Measurements from ENCODE around the gene ANKRA2.
"Not testable (repeated sequence)": the region's sequence is repeated elsewhere in the genome, so short reads cannot be mapped to it uniquely, and the experiment has no call there.

Gene ANKRA2

DNA sequence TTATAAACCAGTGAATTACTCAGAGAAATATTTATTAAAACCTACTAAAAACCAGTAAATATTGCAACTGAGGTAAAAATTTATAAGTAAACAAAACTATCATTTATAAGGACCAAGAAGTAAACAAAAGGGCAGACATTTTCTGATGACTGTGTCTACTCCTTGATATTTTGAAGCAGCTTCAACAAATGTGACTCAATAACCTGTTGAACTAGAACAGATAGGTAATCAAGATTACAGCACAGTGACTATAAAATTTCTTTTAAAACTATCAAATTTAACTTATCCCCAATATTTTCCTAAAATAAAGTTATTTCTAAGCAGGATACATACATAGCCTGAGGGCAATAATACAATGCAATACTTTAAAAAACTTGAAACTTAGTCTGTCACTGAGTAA, 12.8 kb downstream of the ANKRA2 start:
- FAIRE-seq (no peak), DNase-seq (ENCODE audit: insufficient read length, low spot score) (no peak)

DNA sequence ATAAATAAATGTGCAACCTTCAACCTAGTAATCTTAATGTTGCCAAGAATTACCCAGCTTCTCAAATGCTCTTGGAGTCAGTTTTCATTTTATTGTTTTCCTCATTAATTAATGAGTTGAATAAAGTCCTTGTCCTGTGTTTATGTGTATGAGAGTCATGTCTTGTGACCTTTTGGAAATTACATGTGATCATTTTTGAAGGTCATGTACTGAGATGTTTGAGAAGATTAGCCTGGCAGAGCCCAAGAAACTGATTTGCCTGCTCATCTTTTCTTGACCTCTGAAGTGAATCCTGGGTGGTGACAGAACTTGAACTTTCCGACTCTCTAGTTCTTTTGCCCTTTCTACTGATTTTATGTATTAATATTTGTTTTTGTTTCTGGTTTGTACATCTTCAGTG, 15.4 kb downstream of the ANKRA2 start:
- no peak for FAIRE-seq
- no peak for DNase-seq (ENCODE audit: insufficient read length, low spot score)

GRCh38 chr5:73545403-73545779, 20.0 kb downstream of the ANKRA2 start:
- FAIRE-seq (no peak), DNase-seq (ENCODE audit: insufficient read length, low spot score) (no peak)

GRCh38 chr5:73544429-73545402, 20.7 kb downstream of the ANKRA2 start:
- FAIRE-seq (no peak), DNase-seq (ENCODE audit: insufficient read length, low spot score) (no peak)

GRCh38 chr5:73542020-73542419, 23.4 kb downstream of the ANKRA2 start:
- no peak for FAIRE-seq
- DNase-seq (ENCODE audit: insufficient read length, low spot score) = no peak

DNA sequence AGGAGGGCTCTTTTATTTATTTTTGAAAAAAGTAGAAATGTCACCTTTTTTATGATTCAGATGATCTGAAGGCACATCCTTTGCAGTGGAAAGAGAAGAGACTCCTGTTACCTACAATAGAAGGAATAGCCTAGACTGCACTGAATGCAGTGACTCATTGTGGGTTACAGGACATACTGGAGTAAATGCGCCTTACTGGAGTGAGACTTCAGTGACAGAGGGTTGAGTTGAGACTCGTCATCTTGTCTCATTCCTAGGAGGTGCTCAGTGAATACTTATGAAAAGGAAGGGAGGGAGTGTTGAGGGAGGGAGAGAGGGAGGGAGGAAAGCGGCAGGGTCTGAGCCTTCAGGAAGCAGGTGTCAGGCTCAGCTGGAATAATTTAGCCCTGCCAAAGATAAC, 25.2 kb downstream of the ANKRA2 start:
- FAIRE-seq (no peak), DNase-seq (ENCODE audit: insufficient read length, low spot score) (peak; percentile 41)

DNA sequence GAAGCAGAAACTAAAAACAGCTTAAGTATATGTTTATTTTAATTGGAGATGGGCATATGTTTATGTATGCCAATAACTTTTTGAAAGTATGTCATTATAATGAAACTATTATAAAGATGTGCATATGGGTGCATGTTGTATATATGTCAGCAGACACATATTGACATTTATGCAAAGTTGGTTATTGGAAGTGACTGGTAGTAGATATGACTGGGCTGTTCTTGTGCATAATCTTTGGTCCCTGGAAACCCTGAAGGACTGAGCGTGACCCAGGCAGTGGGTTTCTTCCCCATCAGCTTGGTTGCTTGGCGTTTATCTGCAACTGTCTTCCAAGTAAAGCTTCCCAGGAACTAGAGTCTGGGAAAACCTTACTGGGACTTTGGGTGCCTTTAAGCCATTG, 25.7 kb downstream of the ANKRA2 start:
- DNase-seq (ENCODE audit: insufficient read length, low spot score) = no peak
- no peak for FAIRE-seq

GRCh38 chr5:73534971-73535370, 30.5 kb downstream of the ANKRA2 start:
- DNase-seq (ENCODE audit: insufficient read length, low spot score) (no peak), FAIRE-seq (no peak)

DNA sequence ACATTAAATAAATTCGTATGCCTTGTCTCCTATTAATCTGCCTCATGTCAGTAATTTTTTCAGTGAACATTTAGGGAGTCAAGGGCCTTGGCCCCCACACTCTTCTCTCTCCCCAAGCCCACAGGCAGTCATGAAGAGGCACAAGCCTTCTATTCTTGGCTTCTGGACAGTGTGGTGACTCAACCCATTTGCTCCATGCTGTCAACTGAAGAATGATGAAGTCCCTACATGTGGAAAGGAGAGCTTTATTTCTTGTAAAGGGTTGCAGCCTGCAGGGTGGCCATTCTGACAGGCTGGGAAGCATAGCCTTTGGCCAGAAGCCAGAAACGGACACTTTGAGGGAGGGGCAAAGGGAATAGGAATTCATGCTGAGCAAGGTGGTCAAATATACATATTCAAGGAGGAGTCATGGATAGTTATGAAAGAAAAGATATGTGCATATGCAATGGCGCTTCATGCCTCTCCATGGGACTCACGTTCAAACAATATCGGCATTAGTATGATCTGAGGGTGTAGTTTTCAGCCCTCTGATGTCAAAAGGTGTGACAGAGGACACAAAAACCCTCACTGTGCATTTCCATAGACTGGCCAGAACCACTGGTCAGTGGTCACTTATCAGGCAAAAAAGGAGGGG, 31.3 kb downstream of the ANKRA2 start:
- DNase-seq (ENCODE audit: insufficient read length, low spot score) (no peak), FAIRE-seq (no peak)

DNA sequence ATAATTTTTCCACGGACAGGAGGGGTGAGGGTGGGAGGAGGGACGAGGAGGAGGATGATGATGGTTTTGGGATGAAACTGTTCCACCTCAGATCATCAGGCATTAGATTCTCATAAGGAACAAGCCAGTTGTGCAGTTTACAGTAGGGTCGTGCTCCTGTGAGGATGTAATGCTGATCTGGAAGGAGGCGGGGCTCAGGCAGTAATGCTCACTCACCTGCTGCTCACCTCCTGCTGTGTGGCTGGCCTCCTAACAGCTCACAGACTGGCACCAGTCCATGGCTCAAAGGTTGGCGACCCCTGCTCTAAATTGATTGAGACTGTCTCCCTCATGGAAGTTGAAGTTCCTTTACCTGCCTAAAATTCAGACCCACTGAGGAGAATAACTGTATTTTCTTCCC, 33.2 kb downstream of the ANKRA2 start:
- DNase-seq (ENCODE audit: insufficient read length, low spot score) = no peak
- FAIRE-seq = no peak

- DNase-seq (ENCODE audit: insufficient read length, low spot score) = no peak
- no peak for FAIRE-seq
Observed at GRCh38 chr5:73531356-73531755, 34.1 kb downstream of the ANKRA2 start.

GRCh38 chr5:73529081-73529480, 36.4 kb downstream of the ANKRA2 start:
- no peak for FAIRE-seq

DNA sequence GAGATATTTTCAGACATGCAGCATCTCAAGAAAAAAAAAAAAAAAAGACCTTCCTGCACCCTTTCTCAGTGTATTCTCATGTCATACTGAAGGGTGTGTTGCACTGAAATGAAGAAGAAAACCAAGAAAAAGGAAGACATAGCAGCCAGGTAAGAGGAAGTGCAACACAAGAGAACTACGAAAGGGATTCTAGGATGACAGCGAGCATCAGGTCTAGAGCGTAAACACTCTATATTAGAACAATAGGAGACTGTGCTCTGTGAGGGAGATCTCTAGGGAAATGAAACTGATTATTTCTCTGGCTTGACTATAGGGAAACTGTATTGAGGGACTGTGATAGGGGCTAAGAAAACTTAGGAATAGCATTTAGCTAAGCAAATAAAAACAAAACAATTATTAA, 37.2 kb downstream of the ANKRA2 start:
- DNase-seq (ENCODE audit: insufficient read length, low spot score) (no peak), FAIRE-seq (no peak)

More at GRCh38 chr5:73529081-73529480, 36.4 kb downstream of the ANKRA2 start:
- DNase-seq (ENCODE audit: insufficient read length, low spot score) = no peak

- DNase-seq (ENCODE audit: insufficient read length, low spot score) (no peak), FAIRE-seq (no peak)
Observed at GRCh38 chr5:73525606-73526203, 39.7 kb downstream of the ANKRA2 start.

- no peak for DNase-seq (ENCODE audit: insufficient read length, low spot score)
- FAIRE-seq = no peak
Observed at GRCh38 chr5:73523861-73524260, 41.6 kb downstream of the ANKRA2 start.

GRCh38 chr5:73522989-73523388, 42.5 kb downstream of the ANKRA2 start:
- no peak for FAIRE-seq
- no peak for DNase-seq (ENCODE audit: insufficient read length, low spot score)

DNA sequence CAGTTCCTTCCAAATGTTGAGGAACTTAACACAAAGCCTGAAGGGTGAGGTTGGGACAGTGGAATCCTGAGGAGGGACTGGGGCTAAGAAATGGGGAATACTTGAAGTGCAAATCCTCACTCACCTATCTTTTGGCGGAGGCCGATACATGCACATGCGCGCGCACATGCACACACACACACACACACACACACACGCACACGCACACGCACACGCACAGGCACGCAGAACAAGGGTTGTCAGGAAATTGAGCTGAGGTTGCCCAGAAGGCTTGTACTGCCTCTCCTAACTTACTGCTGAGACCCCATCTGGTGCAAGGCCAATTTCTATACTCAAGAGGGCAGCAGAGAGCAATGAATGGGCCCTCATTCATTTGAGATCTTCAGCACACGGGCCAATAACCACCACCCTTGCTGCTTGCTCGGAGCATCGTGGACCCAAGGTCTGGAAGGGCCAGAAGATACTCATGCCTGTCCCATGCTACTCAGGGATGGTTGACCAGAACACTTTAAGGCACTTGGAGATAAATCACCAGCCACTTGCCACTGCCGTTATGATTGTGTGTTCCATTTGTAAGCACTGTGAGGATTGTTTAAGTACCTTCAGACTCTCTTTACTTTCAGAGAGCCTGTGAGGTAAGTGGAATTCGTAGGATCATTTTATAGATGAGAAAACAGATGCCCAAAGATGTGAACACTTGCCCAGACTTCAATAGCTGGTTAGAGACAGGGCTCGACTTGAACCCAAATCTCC, 45.7 kb downstream of the ANKRA2 start:
- FAIRE-seq (peak; percentile 79), DNase-seq (ENCODE audit: insufficient read length, low spot score) (peak; percentile 87)

DNA sequence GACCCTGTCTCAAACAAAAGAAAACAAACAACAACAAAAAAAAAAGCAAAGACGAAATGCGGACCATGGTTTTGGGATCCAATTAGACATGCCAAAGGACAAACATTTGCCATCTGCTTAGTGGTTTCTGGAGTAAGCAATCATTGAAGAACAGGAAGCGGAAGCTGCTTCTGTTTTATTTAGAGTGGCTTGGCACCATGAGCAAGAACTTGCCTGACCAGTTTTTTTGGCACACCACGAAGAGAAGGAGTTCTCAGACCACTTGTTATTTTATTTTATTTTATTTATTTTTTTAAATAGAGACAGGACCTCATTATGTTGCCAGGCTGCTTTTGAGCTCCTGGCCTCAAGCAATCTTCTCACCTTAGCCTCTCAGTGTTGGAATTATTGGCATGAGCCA, 50.2 kb downstream of the ANKRA2 start:
- FAIRE-seq (no peak), DNase-seq (ENCODE audit: insufficient read length, low spot score) (no peak)

DNA sequence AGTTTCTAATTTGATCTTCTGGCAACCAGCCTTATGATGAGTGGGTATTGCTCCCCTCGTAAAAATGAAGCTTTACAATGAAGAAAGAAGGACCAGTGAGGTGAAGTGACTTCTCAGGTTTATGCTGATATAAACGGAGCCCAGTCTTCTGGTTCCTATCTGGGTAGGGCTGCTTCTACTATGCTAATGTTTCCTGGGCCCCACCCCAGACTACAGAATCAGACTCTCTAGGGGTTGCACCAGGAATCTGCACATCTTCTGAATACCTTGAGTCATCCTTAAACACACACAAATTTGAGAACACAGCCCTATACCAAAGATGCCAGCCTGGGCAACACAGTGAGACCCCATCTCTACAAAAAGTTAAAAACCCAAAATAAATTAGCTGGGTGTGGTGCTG, 51.0 kb downstream of the ANKRA2 start:
- FAIRE-seq = no peak
- no peak for DNase-seq (ENCODE audit: insufficient read length, low spot score)

DNA sequence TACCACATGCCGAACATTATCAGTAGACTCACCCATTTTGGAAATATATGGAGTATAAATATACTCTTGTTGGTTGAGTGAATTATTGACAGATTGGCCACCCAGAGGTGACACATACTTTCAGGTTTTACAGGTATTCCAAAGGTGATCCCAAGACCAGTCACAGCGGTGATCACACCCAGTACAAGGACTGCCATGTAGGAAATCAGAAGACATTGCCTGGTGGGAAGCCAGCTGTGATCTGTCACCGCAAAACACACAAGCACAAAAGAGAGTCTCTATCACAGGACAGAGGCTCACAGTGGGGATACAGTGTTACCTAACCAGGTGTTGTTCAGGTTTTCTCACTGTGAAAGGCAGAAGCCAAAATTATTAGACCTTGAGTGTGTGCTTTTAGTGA, 51.4 kb downstream of the ANKRA2 start:
- DNase-seq (ENCODE audit: insufficient read length, low spot score) (no peak), FAIRE-seq (no peak)

DNA sequence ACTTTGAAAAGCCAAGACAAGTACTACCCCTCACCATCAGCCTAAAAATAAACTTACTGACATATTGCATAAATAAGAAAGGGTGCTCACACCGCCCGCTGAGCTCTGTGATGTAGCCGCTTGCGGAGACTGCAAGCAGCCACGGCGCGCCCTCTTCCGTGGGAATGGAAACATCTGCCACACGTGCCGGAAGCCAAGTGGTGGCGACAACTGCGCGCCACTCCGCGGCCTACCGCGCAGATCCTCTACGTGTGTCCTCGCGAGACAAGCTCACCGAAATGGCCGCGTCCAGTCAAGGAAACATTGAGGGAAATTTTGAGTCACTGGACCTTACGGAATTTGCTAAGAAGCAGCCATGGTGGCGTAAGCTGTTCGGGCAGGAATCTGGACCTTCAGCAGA, 56.9 kb downstream of the ANKRA2 start:
- peak; percentile 40 for FAIRE-seq
- not testable (repeated sequence) for DNase-seq (ENCODE audit: insufficient read length, low spot score)

Data from HTR-8/SVneo (cell line).